Superior temporal gyrus (tissue), 1 donor: ENCODE measurements around the gene NAA80.
"Not testable (repeated sequence)": the region's sequence is repeated elsewhere in the genome, so short reads cannot be mapped to it uniquely, and the experiment has no call there.

Source experiments
- DNase-seq: peaks from one replicate; pipeline ENCODE4 v3.0.0-alpha.2; 2016; ENCODE audit errors: extremely low spot score

NAA80 gene

DNA sequence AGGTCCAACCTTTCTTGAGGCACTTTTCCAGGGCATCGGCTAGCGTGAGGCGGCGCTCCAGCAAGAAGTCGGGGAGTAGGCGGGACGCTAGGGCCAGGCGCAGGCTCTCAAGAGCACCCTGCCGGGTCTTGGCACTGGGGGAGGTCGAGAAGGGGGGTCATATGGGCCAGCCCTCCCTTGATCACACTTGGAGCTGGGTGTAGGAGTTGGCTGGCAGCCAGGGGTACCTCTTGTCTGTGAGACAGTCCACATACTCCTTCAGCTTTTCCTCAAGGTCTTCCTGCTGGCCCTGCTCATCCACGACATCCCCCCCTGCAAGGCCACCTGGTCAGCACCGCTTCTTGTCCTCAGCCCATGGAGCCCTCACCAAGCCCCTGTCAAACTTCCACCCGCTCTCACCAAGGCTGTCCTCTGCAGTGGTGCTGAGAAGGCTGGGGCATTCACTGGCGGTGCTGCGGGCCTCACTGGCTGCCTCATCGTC is 9.0 kb downstream of the NAA80 start:
- no peak for DNase-seq

DNA sequence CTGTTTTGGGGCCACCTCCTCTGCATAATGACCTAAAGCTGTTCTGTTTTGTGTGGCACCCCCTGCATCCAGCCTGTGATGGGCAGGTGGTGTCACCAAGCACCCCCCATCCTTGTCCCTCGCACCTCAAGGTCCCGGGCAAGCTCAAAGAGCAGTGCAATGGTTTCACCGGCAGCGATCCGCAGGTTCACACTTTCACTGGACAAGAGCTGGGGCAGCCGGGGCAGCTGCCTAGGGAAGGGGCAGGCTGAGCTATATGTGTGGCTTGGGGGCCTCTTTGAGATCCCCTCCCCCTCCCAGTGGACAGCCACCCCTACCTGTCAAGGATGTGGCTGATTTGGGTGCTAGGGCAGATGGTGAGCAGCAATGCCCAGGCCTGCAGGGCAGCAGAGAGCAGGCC is 10.1 kb downstream of the NAA80 start:
- DNase-seq = no peak

DNA sequence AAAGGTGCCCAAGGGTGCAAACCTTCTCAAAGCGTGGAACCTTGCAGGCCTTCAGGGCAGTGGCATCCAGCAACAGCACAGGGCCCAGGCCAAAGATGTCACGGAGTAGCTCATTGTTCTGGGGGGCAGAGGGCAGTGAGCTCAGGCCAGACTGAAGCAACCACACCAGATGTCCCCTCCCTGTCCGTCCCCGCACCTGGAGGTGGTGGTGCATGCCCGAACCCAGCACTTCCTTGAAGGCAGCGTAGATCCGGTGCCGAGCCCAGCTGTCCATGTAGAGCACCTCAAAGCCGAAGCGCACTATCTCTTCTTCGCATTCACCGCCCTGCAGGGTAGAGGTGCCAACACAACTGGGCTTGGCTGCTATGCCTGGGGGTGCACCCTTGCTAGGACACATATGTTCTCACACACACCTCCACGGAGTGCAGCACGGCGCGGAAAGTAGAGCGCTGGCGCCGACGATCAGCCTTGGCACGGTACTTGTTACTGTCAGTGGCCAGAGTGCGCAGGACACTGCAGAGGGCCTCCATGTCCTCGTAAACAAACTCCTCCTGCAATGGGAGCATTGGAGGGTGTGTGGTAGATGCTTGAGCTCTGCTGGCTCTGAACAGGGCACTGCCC is 10.7 kb downstream of the NAA80 start:
- no peak for DNase-seq

DNA sequence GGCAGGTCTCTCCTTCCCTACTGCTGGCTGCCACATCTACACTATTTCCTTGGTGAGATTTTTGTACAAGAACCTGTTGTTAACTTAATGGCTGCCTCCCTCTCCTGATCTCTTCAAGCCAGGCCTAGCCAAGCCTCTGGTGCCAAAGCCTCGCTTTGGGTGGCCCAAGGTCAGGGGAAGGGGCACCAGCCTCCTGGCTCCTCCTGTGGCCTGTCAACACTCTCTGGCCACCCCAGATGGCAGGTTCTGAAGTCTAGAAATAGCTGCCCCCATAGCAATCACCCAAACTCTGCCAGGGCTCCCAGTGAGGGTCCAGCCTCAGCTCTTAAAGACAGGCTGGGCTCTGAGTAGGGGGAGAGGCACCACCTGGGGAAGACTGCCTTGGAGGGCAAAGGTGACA is 11.9 kb downstream of the NAA80 start:
- DNase-seq = no peak

DNA sequence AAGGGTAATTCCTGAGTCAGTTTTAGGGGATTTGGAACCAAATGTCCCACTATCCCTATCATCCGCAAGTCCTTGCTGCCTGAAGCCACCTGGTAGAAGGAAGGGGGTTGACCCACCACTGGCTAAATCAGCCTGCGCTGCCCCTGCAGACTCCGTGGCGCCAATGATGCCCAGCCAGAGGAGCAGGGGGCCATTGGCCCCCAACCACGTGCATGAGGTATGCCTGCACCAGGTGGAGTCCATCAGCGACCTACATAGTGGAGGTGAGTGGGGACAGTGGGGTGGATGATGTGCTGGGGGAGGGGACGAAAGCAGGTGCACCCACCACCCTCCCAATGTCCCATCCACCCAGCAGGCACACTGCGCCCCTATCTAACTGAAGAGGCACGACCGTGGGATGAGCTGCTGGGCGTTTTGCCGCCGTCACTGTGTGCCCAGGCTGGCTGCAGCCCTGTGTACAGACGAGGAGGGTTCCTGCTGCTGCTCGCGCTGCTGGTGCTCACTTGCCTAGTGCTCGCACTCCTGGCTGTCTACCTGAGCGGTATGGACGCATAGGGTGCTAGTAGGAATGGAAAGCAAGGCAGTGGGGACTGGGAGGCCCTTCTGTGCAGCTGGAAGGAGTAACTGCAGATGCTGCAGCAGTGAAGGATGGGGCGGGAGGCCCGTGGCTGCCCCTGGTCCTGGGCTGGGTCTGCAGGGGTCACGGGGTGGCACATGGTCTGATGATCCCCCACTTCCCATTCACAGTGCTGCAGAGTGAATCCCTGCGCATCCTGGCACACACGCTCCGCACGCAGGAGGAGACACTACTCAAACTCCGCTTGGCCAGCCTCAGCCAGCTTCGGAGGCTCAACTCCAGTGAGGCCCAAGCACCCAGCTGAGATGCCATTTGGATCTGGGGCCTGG is 12.6 kb downstream of the NAA80 start:
- DNase-seq = no peak

DNA sequence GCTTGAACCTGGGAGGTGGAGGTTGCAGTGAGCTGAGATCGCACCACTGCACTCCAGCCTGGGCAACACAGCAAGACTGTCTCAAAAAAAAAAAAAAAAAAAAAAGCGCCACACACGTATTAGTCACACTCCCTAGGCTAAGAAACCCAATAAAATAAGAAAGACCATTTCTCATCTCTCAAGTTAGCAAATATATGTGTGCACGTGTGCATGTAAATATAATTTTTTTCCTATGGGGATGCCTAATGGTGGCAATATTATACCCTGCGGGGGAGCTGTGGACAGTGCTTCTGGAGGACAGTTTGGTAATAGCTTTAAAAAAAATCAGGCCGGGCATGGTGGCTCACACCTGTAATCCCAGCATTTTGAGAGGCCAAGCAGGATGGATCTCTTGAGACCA is 15.1 kb downstream of the NAA80 start:
- DNase-seq = not testable (repeated sequence)

DNA sequence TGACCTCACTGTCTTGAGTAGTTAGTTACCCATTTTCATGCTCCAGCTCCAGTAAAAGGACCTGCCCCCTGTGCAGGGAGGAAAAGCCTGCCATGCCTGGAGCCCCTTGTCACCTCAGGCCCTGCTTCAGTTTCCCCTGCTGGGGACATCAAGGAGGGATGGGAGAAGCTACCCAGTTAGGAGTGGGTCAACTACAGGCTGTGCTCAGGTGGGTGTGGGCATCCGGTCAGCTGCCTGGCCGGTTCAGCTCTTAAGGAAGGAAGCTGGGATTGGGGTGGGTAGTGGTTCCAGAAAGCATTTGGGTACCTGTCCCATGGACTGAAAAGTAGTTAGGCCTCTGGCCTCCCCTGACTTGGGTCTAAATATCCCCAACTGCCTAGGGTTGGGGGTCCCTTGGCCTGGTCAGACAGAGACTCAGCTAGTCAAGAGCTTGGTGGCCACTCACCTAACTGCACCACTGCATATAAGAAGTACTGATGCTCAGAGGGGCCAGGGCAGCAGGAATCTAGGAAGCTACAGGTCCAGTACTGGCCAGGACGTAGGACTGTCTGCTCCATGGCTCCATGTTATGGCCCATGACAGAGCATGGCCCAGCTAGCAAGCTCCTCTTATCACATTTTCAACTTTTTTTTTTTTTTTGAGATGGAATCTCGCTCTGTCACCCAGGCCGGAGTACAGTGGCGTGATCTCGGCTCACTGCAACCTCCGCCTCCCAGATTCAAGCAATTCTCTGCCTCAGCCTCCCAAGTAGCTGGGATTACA is 19.8 kb downstream of the NAA80 start:
- no peak for DNase-seq

DNA sequence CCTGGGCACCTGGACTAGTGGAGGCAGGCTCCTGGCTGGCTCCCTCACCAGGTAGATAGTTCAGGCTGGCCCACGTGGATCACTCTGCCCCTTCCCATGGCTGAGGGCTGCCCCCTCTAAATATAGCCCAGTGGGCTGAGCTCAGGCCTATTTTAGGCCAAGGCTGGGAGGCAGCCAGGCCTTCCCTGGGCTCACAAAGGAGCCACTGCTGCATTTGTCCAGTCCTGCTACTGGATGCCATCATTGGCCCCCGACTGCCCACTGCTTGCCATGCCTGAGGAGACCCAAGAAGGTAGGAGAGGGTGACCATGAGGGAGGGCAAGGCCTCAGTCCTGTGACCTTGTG is 20.4 kb downstream of the NAA80 start, which contains the start of gene LSMEM2:
TSS of gene LSMEM2 (plus strand) at position 208 of the 345 bp plus-strand sequence. CDS start at position 235, 27 bp downstream.
- DNase-seq = peak; percentile 26

DNA sequence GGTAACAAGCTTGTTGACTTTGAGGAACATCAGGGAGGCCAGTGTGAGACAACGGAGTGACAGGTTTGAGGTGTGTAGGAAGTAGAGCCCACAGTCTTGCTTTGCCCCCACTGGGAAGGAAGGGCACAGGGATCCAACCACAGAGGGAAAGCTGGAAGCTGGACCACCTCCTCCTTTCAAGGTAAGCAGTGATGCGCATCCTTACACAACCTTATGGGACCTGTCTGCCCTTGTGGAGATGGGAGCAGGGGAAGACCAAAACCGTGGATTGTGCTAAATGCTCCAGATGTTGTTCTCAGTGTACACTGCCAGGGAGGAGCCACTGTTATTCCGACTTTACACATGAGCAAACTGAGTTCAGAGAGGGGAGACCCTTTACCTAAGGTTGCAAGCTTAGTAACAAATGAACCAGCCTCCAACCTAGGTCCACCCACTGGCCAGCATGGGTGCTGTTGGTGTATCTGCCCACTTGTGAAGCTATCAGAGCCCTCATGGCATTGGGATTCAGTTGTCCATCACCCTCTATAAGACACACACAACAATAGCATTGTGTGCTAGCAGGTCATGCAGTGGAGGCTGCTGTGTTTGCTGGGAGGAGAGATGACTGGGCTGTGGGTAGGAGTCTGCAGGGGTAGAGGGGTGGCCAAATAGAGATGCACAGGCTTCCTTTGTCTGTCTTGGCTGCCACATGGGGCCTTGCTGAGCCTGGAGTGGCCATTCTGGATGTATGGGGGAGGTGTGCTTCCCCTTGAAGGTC is 20.9 kb downstream of the NAA80 start:
- peak; percentile 71 for DNase-seq

DNA sequence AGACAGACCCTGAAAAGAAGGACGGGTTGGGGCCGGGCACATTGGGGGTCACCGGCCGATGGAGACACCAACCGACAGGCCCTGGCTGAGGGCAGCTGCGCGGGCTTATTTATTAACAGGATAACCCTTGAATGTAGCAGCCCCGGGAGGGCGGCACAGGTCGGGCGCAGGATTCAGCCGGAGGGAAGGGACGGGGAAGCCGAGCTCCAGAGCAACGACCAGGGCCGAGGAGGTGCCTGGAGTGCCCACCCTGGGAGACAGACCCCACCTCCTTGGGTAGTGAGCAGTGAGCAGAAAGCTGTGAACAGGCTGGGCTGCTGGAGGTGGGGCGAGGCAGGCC is 22.5 kb downstream of the NAA80 start:
- DNase-seq = no peak

DNA sequence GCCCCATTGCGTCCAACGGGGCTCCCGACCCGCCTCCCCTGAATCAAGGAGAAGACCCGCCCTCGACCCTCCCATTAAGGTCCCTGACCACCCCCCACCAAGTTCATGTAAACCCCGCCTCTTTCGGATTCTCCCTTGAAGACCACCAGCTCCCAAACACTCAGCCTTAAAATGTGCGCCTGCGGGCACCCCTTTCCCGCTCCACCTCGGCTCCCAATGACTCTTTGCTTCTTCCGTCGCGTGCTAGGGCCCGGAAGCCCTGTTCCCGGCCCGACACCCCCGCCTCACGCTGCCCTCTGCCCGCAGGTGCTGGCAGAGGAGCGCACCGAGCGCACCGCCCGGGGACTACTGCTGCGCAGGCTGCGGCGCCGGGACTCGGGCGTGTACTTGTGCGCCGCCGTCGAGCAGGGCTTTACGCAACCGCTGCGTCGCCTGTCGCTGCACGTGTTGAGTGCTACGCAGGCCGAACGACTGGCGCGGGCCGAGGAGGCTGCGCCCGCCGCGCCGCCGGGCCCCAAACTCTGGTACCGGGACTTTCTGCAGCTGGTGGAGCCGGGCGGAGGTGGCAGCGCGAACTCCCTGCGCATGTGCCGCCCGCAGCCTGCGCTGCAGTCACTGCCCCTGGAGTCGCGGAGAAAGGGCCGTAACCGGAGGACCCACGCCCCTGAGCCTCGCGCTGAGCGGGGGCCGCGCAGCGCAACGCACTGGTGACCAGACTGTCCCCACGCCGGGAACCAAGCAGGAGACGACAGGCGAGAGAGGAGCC is 23.0 kb downstream of the NAA80 start:
- DNase-seq = no peak

DNA sequence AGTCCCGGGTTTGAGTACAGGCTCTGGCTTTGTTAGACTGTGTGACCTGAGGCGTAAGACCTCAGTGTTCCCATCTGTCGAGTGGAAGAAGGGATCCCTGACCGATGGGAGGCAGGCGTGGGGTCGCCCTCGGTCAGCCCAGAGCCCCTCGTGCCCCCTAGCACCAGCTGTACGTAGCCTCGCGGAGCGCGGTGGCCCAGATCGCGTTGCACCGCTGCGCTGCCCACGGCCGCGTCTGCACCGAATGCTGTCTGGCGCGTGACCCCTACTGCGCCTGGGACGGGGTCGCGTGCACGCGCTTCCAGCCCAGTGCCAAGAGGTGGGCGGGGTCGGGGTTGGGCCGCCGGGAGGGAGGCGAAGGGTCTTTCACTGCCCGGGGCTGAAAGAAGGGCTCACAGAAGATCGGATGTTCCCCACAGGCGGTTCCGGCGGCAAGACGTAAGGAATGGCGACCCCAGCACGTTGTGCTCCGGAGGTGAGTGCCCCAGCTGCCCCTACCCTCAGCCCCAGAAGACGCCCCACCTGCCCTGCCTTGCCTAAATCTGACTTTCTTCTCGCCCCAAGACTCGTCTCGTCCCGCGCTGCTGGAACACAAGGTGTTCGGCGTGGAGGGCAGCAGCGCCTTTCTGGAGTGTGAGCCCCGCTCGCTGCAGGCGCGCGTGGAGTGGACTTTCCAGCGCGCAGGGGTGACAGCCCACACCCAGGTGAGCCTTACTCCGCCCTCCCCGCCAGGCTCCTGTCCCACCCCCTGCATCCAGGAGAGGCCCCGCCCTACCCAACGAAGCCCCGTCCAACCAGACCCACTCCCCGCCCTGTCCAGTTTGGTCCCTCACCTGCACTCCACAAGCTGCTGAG is 23.8 kb downstream of the NAA80 start:
- DNase-seq = no peak

DNA sequence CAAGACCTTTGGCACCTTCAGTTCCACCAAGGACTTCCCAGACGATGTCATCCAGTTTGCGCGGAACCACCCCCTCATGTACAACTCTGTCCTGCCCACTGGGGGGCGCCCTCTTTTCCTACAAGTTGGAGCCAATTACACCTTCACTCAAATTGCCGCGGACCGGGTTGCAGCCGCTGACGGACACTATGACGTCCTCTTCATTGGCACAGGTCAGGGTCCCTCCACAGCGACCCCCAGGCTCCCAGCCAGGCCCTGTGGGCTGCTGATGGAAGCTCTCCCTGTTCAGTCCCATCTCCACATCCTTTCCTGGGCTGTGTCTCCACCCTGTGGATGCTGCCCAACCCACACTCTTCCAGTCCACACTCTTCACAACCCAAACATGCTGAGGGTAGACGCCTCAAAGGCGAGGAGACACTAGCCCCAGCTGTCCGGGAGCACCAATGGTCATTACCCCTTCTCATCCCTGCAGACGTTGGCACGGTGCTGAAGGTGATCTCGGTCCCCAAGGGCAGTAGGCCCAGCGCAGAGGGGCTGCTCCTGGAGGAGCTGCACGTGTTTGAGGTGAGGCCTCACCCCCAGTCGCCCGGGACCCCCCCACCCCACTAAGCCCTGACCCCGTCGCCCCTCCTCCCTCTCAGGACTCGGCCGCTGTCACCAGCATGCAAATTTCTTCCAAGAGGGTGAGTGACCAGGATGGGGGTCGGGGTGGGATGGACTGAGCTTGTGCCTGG is 24.7 kb downstream of the NAA80 start:
- peak; percentile 51 for DNase-seq

DNA sequence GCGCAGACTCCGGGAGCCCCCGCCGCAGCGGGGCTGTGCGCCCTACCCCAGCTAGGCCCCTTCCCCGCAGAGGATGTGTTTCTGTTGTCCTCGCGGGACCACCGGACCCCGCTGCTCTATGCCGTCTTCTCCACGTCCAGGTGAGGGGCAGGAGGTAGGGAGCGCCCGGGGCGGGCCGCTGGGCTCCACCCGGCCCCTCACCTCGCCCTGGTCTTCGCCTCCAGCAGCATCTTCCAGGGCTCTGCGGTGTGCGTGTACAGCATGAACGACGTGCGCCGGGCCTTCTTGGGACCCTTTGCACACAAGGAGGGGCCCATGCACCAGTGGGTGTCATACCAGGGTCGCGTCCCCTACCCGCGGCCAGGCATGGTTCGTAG is 25.5 kb downstream of the NAA80 start:
- DNase-seq = no peak

DNA sequence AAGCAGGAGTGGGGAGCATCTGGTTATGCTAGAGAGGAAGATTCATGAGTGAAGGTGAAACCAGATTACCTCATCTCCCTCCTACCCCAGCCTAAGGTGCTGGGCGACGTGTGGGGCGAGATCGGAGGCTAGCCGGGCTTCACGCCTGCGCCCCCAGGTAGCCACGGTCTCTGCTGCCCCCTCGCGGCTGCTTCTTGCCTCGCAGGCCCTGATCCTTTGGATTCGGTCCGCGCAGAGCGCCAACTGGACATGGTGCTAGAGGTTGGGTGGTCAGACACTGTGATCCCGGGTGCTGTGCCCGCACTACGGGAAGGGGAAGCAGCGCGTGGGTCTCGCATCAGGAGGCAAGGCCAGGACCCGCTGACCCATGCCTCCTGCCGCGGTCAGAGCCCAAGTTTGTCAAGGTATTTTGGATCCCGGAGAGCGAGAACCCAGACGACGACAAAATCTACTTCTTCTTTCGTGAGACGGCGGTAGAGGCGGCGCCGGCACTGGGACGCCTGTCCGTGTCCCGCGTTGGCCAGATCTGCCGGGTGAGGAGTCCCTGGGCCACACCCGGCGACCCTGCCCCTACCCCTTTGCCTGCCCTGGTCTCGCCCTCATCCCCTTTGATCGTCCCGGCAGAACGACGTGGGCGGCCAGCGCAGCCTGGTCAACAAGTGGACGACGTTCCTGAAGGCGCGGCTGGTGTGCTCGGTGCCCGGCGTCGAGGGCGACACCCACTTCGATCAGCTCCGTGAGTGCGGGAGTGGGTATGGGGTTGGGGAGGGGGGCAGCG is 26.1 kb downstream of the NAA80 start:
- peak; percentile 97 for DNase-seq

DNA sequence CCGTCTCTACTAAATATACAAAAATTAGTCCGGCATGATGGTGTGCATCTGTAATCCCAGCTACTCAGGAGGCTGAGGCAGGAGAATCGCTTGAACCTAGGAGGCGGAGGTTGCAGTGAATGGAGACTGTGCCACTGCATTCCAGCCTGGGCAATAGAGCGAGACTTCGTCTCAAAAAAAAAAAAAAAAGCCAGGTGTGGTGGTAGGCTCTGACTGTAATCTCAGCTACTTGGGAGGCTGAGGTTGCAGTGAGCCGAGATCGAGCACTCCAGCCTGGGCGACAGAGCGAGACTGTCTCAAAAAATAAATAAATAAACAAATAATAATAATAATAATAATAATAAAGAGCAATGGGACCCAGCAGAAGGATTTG is 26.7 kb downstream of the NAA80 start:
- DNase-seq = not testable (repeated sequence)

DNA sequence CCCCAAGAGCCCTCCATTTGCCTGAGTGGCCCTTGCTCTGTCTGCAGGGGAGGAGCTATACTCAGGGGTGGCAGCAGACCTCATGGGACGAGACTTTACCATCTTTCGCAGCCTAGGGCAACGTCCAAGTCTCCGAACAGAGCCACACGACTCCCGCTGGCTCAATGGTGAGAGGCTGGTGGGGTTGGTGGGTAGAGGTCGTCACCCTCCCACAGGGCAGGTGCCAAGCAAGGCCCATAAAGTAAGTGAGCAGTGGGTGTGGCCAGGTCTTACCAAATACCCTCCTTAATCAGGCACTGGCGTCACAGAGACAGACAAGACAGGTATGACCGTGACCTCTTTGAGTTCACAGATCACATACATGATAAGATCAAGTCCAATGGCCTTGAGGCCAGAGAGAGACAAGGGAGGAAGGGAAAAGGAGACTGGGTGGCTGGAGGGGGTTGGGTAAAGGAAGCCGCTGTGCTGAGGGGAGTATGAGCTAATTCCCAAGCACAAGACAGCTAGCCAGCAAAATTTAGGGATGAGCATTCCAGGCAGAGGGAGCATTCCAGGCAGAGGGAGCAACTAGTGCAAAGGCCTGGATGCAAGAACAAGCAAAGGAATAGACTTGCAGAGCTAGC is 27.8 kb downstream of the NAA80 start:
- DNase-seq = no peak
